Neutrophil (primary cell): ENCODE measurements around the gene CTNND2.

Experiments
- H3K27ac ChIP-seq: fragments of 200-600 bp; sonication (generic); 2 replicates; pipeline ENCODE4 v1.5.1; 2016; ENCODE audit warnings: mild to moderate bottlenecking, moderate library complexity
- H3K27me3 ChIP-seq: fragments of 200-600 bp; sonication (generic); 2 replicates; pipeline ENCODE4 v1.6.0; 2016; ENCODE audit warnings: mild to moderate bottlenecking
- H3K36me3 ChIP-seq: fragments of 200-600 bp; sonication (generic); 2 replicates; pipeline ENCODE4 v1.5.1; 2017
- H3K4me1 ChIP-seq, 2 experiments: fragments of 200-600 bp in 1 of 2; sonication (generic) in 1 of 2; 1 replicate in 1 of 2; 2 replicates in 1 of 2; pipeline versions ENCODE4 v1.5.1 to v1.6.1; 2013 to 2016; ENCODE audit warnings: low read depth in 1 of 2, low read length in 1 of 2, mild to moderate bottlenecking in 1 of 2, moderate library complexity in 1 of 2; ENCODE audit not compliant: control insufficient read depth in 1 of 2, insufficient read depth in 1 of 2
- H3K4me3 ChIP-seq, 2 experiments: fragments of 200-600 bp in 1 of 2; sonication (generic) in 1 of 2; 1 replicate in 1 of 2; 2 replicates in 1 of 2; pipeline ENCODE4 v1.5.1; 2013 to 2016; ENCODE audit warnings: low read depth in 1 of 2, low read length in 1 of 2, mild to moderate bottlenecking in 1 of 2, moderate library complexity in 1 of 2
- H3K9me3 ChIP-seq: fragments of 200-600 bp; sonication (generic); 2 replicates; pipeline ENCODE4 v1.5.1; 2016
- CTCF ChIP-seq: fragments of 200-600 bp; sonication (generic); IDR thresholded peaks from 2 replicates; pipeline ENCODE4 v1.5.1; 2016; ENCODE audit warnings: antibody characterized with exemption

Gene CTNND2

DNA sequence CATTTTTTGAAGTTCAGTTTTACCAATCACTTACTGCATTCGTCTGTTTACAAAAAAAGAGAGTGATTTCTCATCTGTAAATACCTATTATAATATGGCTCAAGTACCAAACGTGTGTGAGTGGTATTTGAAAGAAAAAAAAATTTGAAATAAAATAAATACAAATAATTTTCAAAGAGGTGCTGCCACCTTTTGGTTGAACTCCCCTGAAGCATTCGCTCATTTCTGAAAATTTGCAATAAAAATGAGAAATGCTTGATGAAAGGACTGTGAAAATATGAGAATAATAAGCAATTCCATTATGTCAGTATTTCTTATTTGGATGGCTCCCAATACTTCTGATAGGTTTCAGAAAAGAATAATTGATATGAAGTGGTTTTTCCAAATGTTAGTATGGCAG, 409.9 kb downstream of the CTNND2 start:
- H3K36me3 ChIP-seq, result no peaks in the 10 kb centered on the region
- H3K4me1 ChIP-seq, result no peaks in the 10 kb centered on the region
- no peaks in the 10 kb centered on the region for H3K27me3 ChIP-seq
- TF ChIP-seq CTCF, result no peak
- no peak overlapping the region for H3K27ac ChIP-seq
- no peaks in the 10 kb centered on the region for H3K9me3 ChIP-seq
- H3K4me3 ChIP-seq, result no peak overlapping the region

DNA sequence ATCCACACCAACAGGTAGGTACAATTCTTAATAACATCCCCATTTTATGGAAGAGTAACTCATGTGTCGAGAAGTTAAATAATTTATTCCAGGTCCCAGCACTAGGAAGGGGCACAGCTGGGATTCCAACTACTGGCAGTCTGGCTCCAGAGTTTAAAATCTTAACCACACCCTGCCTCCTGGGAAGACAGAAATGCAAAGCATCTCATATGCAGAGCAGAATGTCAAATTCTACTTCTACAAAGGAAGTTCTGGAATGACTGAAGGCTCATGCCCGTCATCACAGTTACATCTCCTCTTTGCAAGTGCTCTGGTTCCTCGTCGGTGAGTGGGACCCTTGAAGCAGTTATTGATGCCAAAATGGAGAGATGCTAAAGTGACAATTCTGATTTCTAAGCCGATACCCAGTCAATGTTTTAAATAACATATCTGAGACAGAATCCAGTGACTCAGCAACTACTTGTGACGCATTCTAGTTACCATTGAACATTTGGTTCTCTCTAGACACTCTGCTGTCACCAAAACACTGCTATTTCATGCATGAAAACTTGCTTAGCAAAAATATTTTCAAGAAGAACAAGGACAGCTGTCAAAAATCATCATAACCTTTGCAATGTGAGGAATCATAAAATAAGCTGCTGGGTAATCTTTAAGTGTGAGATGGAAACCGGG, 412.7 kb downstream of the CTNND2 start:
- TF ChIP-seq CTCF, result no peak
- Histone ChIP-seq H3K4me3 (no peak overlapping the region), H3K27ac (no peak overlapping the region), H3K27me3 (no peaks in the 10 kb centered on the region), H3K4me1 (no peaks in the 10 kb centered on the region), H3K9me3 (no peaks in the 10 kb centered on the region), H3K36me3 (no peaks in the 10 kb centered on the region)

DNA sequence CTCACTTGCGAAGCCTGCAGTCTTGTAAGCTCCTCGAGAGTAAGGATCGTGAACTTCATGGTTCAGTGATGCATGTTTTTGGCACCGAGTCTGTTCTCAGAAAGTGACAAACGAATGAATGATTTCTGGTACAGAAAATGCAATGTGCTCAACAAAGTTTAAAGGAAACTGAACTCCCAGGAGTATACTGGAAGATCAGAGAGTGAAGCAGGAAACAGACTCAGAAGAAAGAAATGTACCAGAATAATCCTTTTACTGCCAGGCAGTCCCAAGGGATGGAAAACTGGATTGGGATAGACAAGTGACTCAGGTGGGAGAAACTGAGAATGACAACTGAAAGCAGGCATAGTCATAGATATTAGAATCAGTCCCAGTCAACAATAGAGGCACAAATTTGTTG, 420.6 kb downstream of the CTNND2 start:
- Histone ChIP-seq H3K4me1 (no peaks in the 10 kb centered on the region), H3K4me3 (no peak overlapping the region), H3K36me3 (no peaks in the 10 kb centered on the region), H3K9me3 (no peaks in the 10 kb centered on the region), H3K27me3 (no peaks in the 10 kb centered on the region), H3K27ac (no peak overlapping the region)
- no peak for TF ChIP-seq CTCF

DNA sequence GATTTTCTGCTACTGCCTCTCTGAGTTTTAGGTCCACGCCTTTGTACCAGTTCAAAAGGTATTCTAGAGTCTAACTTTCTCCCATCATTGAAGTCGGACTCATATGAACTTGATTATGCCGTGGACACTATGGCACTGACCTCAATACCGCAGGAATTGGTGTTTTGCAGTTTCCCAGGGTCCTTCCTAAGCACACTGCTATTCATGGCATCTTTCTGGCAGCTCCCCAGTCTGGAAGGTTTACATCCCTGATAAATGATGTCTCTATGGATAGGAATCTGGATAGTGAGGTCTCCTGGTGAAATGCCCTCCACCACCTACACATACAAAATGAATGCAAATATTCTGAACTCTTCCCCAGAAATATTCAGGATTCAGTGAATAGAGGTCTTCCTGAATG, 422.2 kb downstream of the CTNND2 start:
- Histone ChIP-seq H3K9me3 (no peaks in the 10 kb centered on the region), H3K4me3 (no peak overlapping the region), H3K27ac (no peak overlapping the region), H3K27me3 (no peaks in the 10 kb centered on the region), H3K36me3 (no peaks in the 10 kb centered on the region), H3K4me1 (no peaks in the 10 kb centered on the region)
- no peak for TF ChIP-seq CTCF

DNA sequence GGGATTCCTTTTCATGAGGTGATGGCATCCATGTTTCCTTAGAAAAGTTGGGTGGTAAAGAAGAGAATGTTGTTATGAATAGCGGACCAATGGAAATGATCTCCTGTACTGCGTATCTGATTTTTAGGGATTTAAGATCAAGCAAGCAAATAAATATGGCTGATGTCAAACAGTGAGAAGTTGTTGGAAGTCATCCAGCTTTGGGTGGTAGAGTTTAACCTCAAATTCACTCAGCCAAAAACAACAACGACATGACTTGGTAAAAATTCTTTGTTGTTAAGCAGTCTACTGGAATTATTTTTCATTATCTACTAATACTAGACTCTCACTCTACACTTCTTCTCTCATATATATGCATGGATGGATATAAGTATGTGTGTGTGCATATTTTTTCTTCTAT, 426.5 kb downstream of the CTNND2 start:
- Histone ChIP-seq H3K27ac (no peak overlapping the region), H3K4me3 (no peak overlapping the region), H3K4me1 (no peaks in the 10 kb centered on the region), H3K9me3 (no peaks in the 10 kb centered on the region), H3K36me3 (no peaks in the 10 kb centered on the region), H3K27me3 (no peaks in the 10 kb centered on the region)
- no peak for TF ChIP-seq CTCF

- H3K4me3 ChIP-seq, result no peak overlapping the region
- no peaks in the 10 kb centered on the region for H3K36me3 ChIP-seq
- no peaks in the 10 kb centered on the region for H3K4me1 ChIP-seq
- H3K27ac ChIP-seq, result no peak overlapping the region
- no peaks in the 10 kb centered on the region for H3K9me3 ChIP-seq
- no peak for TF ChIP-seq CTCF
- no peaks in the 10 kb centered on the region for H3K27me3 ChIP-seq
Measured at GRCh38 chr5:11476866-11477265, 427.4 kb downstream of the CTNND2 start.
